Esophagus muscularis mucosa (tissue), 4 donors: Measurements from ENCODE around the gene KCNJ12.

Source experiments
- CTCF ChIP-seq, 3 experiments: fragments of 200-600 bp in 2 of 3; fragments of 450-650 bp in 1 of 3; sonication (generic) in 2 of 3; IDR thresholded peaks; one replicate each; pipeline ENCODE4 v1.5.1; 2017 to 2019; ENCODE audit warnings: antibody characterized with exemption in 3 of 3, mild to moderate bottlenecking in 2 of 3, moderate library complexity in 1 of 3
- EP300 ChIP-seq: sonication (generic); formaldehyde crosslinking; IDR thresholded peaks from one replicate; pipeline ENCODE4 v1.6.1; 2017; ENCODE audit warnings: antibody characterized with exemption
- POLR2A ChIP-seq: fragments of 450-650 bp; IDR thresholded peaks from one replicate; pipeline ENCODE4 v1.6.1; 2017; ENCODE audit warnings: antibody characterized with exemption, moderate library complexity, mild to moderate bottlenecking, low read depth
- POLR2AphosphoS5 ChIP-seq, 2 donors: sonication (generic); formaldehyde crosslinking; IDR thresholded peaks; one replicate each; pipeline ENCODE4 v1.6.1; 2017; ENCODE audit warnings: antibody characterized with exemption in 2 of 2

GRCh38 chr17:21459536-21459935, 83.4 kb downstream of the KCNJ12 start:
- TF ChIP-seq CTCF (IDR thresholded peaks at IDR 0.05): no peak
- no peak for TF ChIP-seq POLR2A
- TF ChIP-seq EP300: no peak
- TF ChIP-seq POLR2AphosphoS5 (IDR thresholded peaks at IDR 0.05): no peak
